Liver (tissue), 9 donors: ENCODE data around the gene AHDC1. TPM values are rescaled to one million over a fixed set of nuclear protein-coding genes. Genes with fewer than 3 reads are reported as not detected.

Source experiments
- DNase-seq: peaks from one replicate; pipeline ENCODE4 v3.0.0-alpha.2; 2017; ENCODE audit warnings: low spot score
- H3K27ac ChIP-seq, 2 donors: one replicate each; pipeline ENCODE4 v1.7.0; 2013; ENCODE audit warnings: inconsistent platforms in 2 of 2, low read length in 2 of 2, control low read depth in 1 of 2, low read depth in 1 of 2, mild to moderate bottlenecking in 1 of 2
- H3K27me3 ChIP-seq, 4 donors: one replicate each; pipeline versions ENCODE4 v1.6.1 to v1.7.0; 2013; ENCODE audit warnings: low read length in 3 of 4, inconsistent platforms in 1 of 4, mild to moderate bottlenecking in 1 of 4, moderate library complexity in 1 of 4; ENCODE audit not compliant: control insufficient read depth in 4 of 4, insufficient read depth in 4 of 4
- H3K36me3 ChIP-seq, 4 donors: one replicate each; pipeline versions ENCODE4 v1.6.1 to v1.7.0; 2013; ENCODE audit warnings: low read length in 3 of 4, mild to moderate bottlenecking in 3 of 4, low read depth in 1 of 4, moderate library complexity in 1 of 4; ENCODE audit not compliant: control insufficient read depth in 4 of 4, insufficient read depth in 3 of 4
- H3K4me1 ChIP-seq, 4 donors: one replicate each; pipeline versions ENCODE4 v1.6.1 to v1.7.0; 2013; ENCODE audit warnings: low read length in 3 of 4, mild to moderate bottlenecking in 3 of 4, moderate library complexity in 1 of 4; ENCODE audit not compliant: control insufficient read depth in 4 of 4, insufficient read depth in 4 of 4
- H3K4me3 ChIP-seq, 3 donors: one replicate each; pipeline versions ENCODE4 v1.6.1 to v1.7.0; 2013; ENCODE audit warnings: low read length in 3 of 3, control low read depth in 1 of 3, low read depth in 1 of 3, mild to moderate bottlenecking in 1 of 3
- H3K9ac ChIP-seq, 2 donors: one replicate each; pipeline ENCODE4 v1.7.0; 2013; ENCODE audit warnings: low read length in 2 of 2, mild to moderate bottlenecking in 2 of 2, moderate library complexity in 2 of 2, control low read depth in 1 of 2, low read depth in 1 of 2
- H3K9me3 ChIP-seq, 4 donors: one replicate each; pipeline versions ENCODE4 v1.6.1 to v1.7.0; 2013; ENCODE audit warnings: low read length in 3 of 4; ENCODE audit not compliant: control insufficient read depth in 4 of 4
- ATF3 ChIP-seq: IDR thresholded peaks from 2 replicates; pipeline ENCODE4 v1.6.1; 2016; ENCODE audit warnings: antibody characterized with exemption
- CTCF ChIP-seq: fragments of 150-350 bp; IDR thresholded peaks from 2 replicates; pipeline ENCODE4 v1.5.1; 2017; ENCODE audit warnings: improper control_type of control experiment, low read depth, low read length; ENCODE audit not compliant: missing input control
- EGR1 ChIP-seq, 2 donors: IDR thresholded peaks; 2 replicates each; pipeline ENCODE4 v1.6.1; 2016 to 2018; ENCODE audit warnings: antibody characterized with exemption in 2 of 2, low read depth in 2 of 2
- FOXA1 ChIP-seq: IDR thresholded peaks from 2 replicates; pipeline ENCODE4 v1.6.1; 2016; ENCODE audit warnings: antibody characterized with exemption
- FOXA2 ChIP-seq: IDR thresholded peaks from 2 replicates; pipeline ENCODE4 v1.6.1; 2016; ENCODE audit warnings: antibody characterized with exemption
- GABPA ChIP-seq, 2 donors: IDR thresholded peaks in 1 of 2; conservative IDR thresholded peaks in 1 of 2; 2 replicates each; pipeline ENCODE4 v1.6.1; 2016; ENCODE audit warnings: antibody characterized with exemption in 2 of 2, mild to moderate bottlenecking in 1 of 2, moderate library complexity in 1 of 2
- HNF4A ChIP-seq, 2 donors: conservative IDR thresholded peaks; 2 replicates each; pipeline ENCODE4 v1.6.1; 2016; ENCODE audit warnings: antibody characterized with exemption in 2 of 2, mild to moderate bottlenecking in 2 of 2
- HNF4G ChIP-seq: IDR thresholded peaks from 2 replicates; pipeline ENCODE4 v1.6.1; 2016; ENCODE audit warnings: antibody characterized with exemption
- MAX ChIP-seq: IDR thresholded peaks from 2 replicates; pipeline ENCODE4 v1.6.1; 2016; ENCODE audit warnings: antibody characterized with exemption
- NR2F2 ChIP-seq: IDR thresholded peaks from 2 replicates; pipeline ENCODE4 v1.6.1; 2016; ENCODE audit warnings: antibody characterized with exemption
- RAD21 ChIP-seq, 2 donors: IDR thresholded peaks; 2 replicates each; pipeline ENCODE4 v1.6.1; 2016; ENCODE audit warnings: antibody characterized with exemption in 2 of 2, mild to moderate bottlenecking in 2 of 2
- REST ChIP-seq: IDR thresholded peaks from 2 replicates; pipeline ENCODE4 v1.6.1; 2016; ENCODE audit warnings: antibody characterized with exemption, mild to moderate bottlenecking
- RXRA ChIP-seq, 2 donors: IDR thresholded peaks; 2 replicates each; pipeline ENCODE4 v1.6.1; 2017 to 2018; ENCODE audit warnings: antibody characterized with exemption in 2 of 2, mild to moderate bottlenecking in 1 of 2
- SP1 ChIP-seq: IDR thresholded peaks from 2 replicates; pipeline ENCODE4 v1.6.1; 2018; ENCODE audit warnings: antibody characterized with exemption, mild to moderate bottlenecking
- TAF1 ChIP-seq: conservative IDR thresholded peaks from 2 replicates; pipeline ENCODE4 v1.6.1; 2016; ENCODE audit warnings: antibody characterized with exemption, mild to moderate bottlenecking
- YY1 ChIP-seq: IDR thresholded peaks from 2 replicates; pipeline ENCODE4 v1.6.1; 2016; ENCODE audit warnings: antibody characterized with exemption, mild to moderate bottlenecking
- ZBTB33 ChIP-seq: IDR thresholded peaks from 2 replicates; pipeline ENCODE4 v1.6.1; 2016; ENCODE audit warnings: antibody characterized with exemption
- WGBS: extraction: QIAGEN DNeasy Blood & Tissue Kit; methylation state at CpG from one replicate; pipeline ENCODE4 v1.1.7; 2013; 5-methylcytosine and 5-hydroxymethylcytosine counted together
- polyA plus RNA-seq, 2 donors: library from polyadenylated mRNA; stranded (reverse) in 1 of 2; unstranded in 1 of 2; fragments of 200-250 nt in 1 of 2; fragments of >200 nt in 1 of 2; fragmentation: Nextera tagmentation in 1 of 2; extraction: Ambion mirVana in 1 of 2; gene quantifications; one replicate each; pipeline versions ENCODE4 v1.2.1 to v1.2.3, GENCODE V29; 2013 to 2015
- total RNA-seq, 2 donors: library from RNA; depleted of rRNA; stranded (reverse); fragments of >200 nt; gene quantifications; one replicate each; pipeline ENCODE4 v1.2.3, GENCODE V29; 2014
- donor health status: healthy.
- donor health status: healthy.
- donor health status: healthy.
- donor health status: healthy.
- donor health status: healthy.

AHDC1 gene
- total and polyA plus RNA-seq, 4 donors: 2.4 to 6.5 (median 5.5) TPM

- WGBS: 91% methylated on average over 6 of the region's 6 CpGs
Observed at GRCh38 chr1:27543284-27543683, 60.7 kb downstream of the AHDC1 start.

More at GRCh38 chr1:27543284-27543683, 60.7 kb downstream of the AHDC1 start:
- H3K9me3 ChIP-seq: no peaks in the 10 kb centered on the region
- H3K27ac ChIP-seq: peak overlapping the region; percentile 26 to 37
- H3K4me1 ChIP-seq: peaks cover 0 to 3% (median 0%) of the 10 kb centered on the region in 4 donors
- DNase-seq: no peak
- TF ChIP-seq YY1 (no peak), CTCF (no peak), FOXA2 (no peak), HNF4G (no peak), NR2F2 (no peak), SP1 (no peak), TAF1 (no peak), GABPA (IDR thresholded peaks at IDR 0.05 in 1 of 2, conservative IDR thresholded peaks at IDR 0.05 in 1 of 2) (no peak), RAD21 (IDR thresholded peaks at IDR 0.05) (no peak), MAX (no peak), ZBTB33 (no peak), RXRA (IDR thresholded peaks at IDR 0.05) (no peak), REST (no peak), HNF4A (conservative IDR thresholded peaks at IDR 0.05) (no peak), ATF3 (no peak), FOXA1 (no peak), EGR1 (IDR thresholded peaks at IDR 0.05; ENCODE audit: low read depth in 2 of 2) (no peak)
- no peak overlapping the region for H3K4me3 ChIP-seq
- H3K27me3 ChIP-seq: no peaks in the 10 kb centered on the region
- H3K36me3 ChIP-seq: peaks cover 2 to 16% (median 6%) of the 10 kb centered on the region in 4 donors
- no peak overlapping the region for H3K9ac ChIP-seq
